Measurements from ENCODE around the gene FAM114A1.

The FAM114A1 gene

GRCh38 chr4:38867478-38868058, at the start of gene FAM114A1:
FAM114A1 (plus strand) TSS chr4:38867806; CDS start chr4:38878079, 10,273 bp downstream.
- no peak for FAIRE-seq

GRCh38 chr4:38818441-38818976, 49.1 kb upstream of the FAM114A1 start:
- FAIRE-seq, result no peak

- no peak for FAIRE-seq
Observed at GRCh38 chr4:38819569-38819968, 48.0 kb upstream of the FAM114A1 start.

GRCh38 chr4:38820329-38821061, 47.1 kb upstream of the FAM114A1 start:
- no peak for FAIRE-seq

GRCh38 chr4:38821739-38822138, 45.9 kb upstream of the FAM114A1 start:
- no peak for FAIRE-seq

GRCh38 chr4:38822748-38823303, 44.8 kb upstream of the FAM114A1 start:
- no peak for FAIRE-seq

GRCh38 chr4:38823766-38824165, 43.8 kb upstream of the FAM114A1 start:
- no peak for FAIRE-seq

- no peak for FAIRE-seq
Observed at GRCh38 chr4:38829237-38829636, 38.4 kb upstream of the FAM114A1 start.

GRCh38 chr4:38831653-38832052, 36.0 kb upstream of the FAM114A1 start:
- no peak for FAIRE-seq

GRCh38 chr4:38832206-38832605, 35.4 kb upstream of the FAM114A1 start:
- FAIRE-seq, result no peak

- no peak for FAIRE-seq
Observed at GRCh38 chr4:38832624-38833528, 34.7 kb upstream of the FAM114A1 start.

GRCh38 chr4:38834570-38834969, 33.0 kb upstream of the FAM114A1 start:
- no peak for FAIRE-seq

- no peak for FAIRE-seq
Observed at GRCh38 chr4:38837334-38837733, 30.3 kb upstream of the FAM114A1 start.

GRCh38 chr4:38837849-38838248, 29.8 kb upstream of the FAM114A1 start:
- FAIRE-seq, result no peak

GRCh38 chr4:38842994-38843393, 24.6 kb upstream of the FAM114A1 start:
- FAIRE-seq, result no peak

- no peak for FAIRE-seq
Observed at GRCh38 chr4:38846015-38846414, 21.6 kb upstream of the FAM114A1 start.

GRCh38 chr4:38855466-38855865, 12.1 kb upstream of the FAM114A1 start:
- FAIRE-seq, result no peak

GRCh38 chr4:38856046-38856445, 11.6 kb upstream of the FAM114A1 start:
- peak; percentile 49 for FAIRE-seq

- FAIRE-seq, result peak; percentile 97
Observed at GRCh38 chr4:38856524-38857337, 10.9 kb upstream of the FAM114A1 start, which contains the start of gene TLR6. TLR6 (minus strand) TSS chr4:38856817; CDS start chr4:38829473, 27,344 bp downstream.

GRCh38 chr4:38857354-38858096, 10.1 kb upstream of the FAM114A1 start:
- no peak for FAIRE-seq

- no peak for FAIRE-seq
Observed at GRCh38 chr4:38858097-38858420, 9.5 kb upstream of the FAM114A1 start.
